A549 (cell line): ENCODE data around the gene SLC16A2.

Experiments used
- REST ChIP-seq: fragments of 200-600 bp; sonication (generic); IDR thresholded peaks from 2 replicates; pipeline ENCODE4 v1.6.1; 2016; ENCODE audit warnings: antibody characterized with exemption, mild to moderate bottlenecking, moderate library complexity
- RFX5 ChIP-seq: fragments of 450-650 bp; IDR thresholded peaks from 2 replicates; pipeline ENCODE4 v1.7.1; 2014; ENCODE audit warnings: antibody characterized with exemption, mild to moderate bottlenecking, moderate library complexity

- no peak for TF ChIP-seq REST
- no peak for TF ChIP-seq RFX5
Measured at GRCh38 chrX:74426071-74426470, 4.8 kb downstream of the SLC16A2 start.
